BE2C (cell line): ENCODE data around the gene TYMP.

Experiments
- DNase-seq: peaks from one replicate; pipeline ENCODE4 v3.0.0-alpha.2; 2020
- H3K27me3 ChIP-seq: fragments of 250-450 bp; sonication (Bioruptor Pico); 2 replicates; pipeline ENCODE4 v1.5.1; 2020; ENCODE audit warnings: mild to moderate bottlenecking
- H3K36me3 ChIP-seq: fragments of 250-450 bp; sonication (Bioruptor Pico); 2 replicates; pipeline ENCODE4 v1.5.1; 2020; ENCODE audit warnings: mild to moderate bottlenecking
- H3K4me1 ChIP-seq: fragments of 250-450 bp; sonication (Bioruptor Pico); 2 replicates; pipeline ENCODE4 v1.5.1; 2020
- H3K4me3 ChIP-seq: 2 replicates; pipeline ENCODE4 v1.5.1; 2011; ENCODE audit warnings: low read depth, low read length
- H3K9me3 ChIP-seq: fragments of 250-450 bp; sonication (Bioruptor Pico); 2 replicates; pipeline ENCODE4 v1.5.1; 2020
- CTCF ChIP-seq: IDR thresholded peaks from 2 replicates; pipeline ENCODE4 v1.5.1; 2012; ENCODE audit warnings: mild to moderate bottlenecking, low read depth, low read length

The TYMP gene

DNA sequence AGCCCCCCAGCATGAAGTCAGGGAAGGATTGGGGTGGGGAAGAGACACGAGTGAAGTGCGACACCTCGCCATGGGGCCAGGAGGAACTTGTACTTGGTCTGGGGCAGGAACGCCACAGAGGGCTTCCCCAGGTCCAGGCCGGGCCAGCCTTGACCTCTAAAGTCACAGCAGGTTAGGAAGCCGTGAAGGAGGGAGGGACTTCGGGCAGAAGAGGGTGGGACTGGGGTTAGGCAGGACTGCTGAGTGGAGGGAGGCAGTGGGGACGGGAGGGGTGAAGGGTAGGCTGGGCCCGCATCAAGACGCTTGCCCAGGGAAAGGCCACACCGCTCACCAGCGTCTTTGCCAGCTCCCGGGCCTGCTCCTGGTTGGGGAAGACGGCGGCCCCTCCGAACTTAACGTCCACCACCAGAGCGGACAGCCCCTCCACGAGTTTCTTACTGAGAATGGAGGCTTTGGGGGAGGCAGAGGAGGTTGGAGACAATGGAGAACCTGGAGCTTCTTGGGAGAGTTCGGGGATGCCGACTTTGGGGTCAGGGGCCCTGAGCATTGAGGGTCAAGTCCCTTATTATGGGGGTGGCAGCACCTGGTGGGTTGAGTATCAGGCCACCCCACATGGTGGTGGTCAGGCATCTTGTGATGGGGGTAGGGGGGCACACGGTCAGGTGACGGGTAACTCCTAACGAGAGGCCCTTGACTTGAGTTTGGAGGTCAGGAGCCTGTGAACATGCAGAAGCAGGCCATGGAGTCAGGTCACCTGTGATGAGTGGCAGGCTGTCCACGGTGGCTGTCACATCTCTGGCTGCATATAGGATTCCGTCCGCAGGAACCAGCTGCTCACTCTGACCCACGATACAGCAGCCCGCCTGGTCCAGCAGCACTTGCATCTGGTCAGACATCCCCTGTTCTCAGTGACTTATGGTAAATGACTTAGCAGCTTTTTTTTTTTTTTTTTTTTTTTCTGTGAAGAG is 2.7 kb downstream of the TYMP start:
- no peak for TF ChIP-seq CTCF
- Histone ChIP-seq H3K4me3 (peak overlapping the region; percentile 85), H3K9me3 (peaks cover 5% of the 10 kb centered on the region; the same call in 1 of the 2 replicates), H3K4me1 (peaks cover 17% of the 10 kb centered on the region), H3K36me3 (peaks cover 17% of the 10 kb centered on the region), H3K27me3 (peaks cover 30% of the 10 kb centered on the region)
- DNase-seq = peak; percentile 66

DNA sequence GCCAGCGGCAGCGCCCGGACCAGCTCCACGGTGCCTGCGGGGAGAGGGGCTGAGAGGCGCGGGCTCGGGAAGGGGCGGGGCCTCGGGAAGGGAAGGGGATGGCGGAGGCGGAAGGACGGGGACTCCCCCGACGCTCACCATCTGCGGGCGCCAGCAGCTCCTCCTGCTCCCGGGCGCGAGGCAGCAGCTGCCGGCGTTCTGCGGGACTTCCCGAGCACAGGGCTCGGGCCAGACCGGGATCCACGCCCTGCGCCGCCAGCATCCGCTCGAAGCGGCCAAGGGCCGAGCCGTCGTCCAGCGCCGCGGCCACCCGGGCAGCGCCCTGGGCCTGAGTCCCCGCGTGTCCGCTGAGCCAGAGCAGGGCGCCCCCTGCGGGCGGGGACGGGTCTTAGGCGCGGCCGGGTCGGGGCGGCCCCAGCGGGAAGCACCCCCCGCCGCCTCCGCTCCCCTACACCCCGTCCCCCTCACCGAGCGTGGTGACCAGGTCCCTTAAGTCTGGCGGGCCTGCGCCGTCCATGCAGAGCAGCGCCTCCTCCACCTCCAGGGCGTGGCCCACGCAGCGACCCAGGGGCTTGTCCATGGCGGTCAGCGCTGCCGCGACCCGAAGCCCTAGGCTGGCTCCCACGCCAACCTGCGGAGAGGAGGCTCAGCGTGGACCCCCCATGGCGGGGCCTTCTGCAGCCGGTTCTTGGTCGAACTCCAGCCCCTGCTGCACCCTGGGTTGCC is 3.5 kb downstream of the TYMP start:
- peaks cover 24% of the 10 kb centered on the region for H3K36me3 ChIP-seq
- TF ChIP-seq CTCF = peak; percentile 40; the same call in 1 of the 2 replicates
- peaks cover 22% of the 10 kb centered on the region for H3K27me3 ChIP-seq
- H3K4me1 ChIP-seq = peaks cover 17% of the 10 kb centered on the region
- peak overlapping the region; percentile 85 for H3K4me3 ChIP-seq
- DNase-seq = peak; percentile 91
- H3K9me3 ChIP-seq = peaks cover 5% of the 10 kb centered on the region; the same call in 1 of the 2 replicates

DNA sequence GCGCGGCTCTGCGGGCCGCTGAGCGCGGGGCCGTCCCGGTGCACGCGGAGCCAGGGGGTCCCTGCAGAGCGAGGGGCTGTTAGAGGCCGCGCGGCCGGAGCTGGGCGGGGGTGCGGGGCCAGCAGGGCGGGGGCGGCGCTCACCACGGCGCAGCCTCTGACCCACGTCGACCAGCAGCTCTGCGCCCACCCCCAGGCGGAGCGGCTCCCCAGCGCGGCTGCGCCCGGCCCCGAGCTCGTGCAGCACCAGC is 4.0 kb downstream of the TYMP start:
- peaks cover 17% of the 10 kb centered on the region for H3K27me3 ChIP-seq
- H3K4me1 ChIP-seq = peaks cover 13% of the 10 kb centered on the region; the same call in 1 of the 2 replicates
- peak overlapping the region; percentile 85 for H3K4me3 ChIP-seq
- peaks cover 28% of the 10 kb centered on the region for H3K36me3 ChIP-seq
- no peak for DNase-seq
- TF ChIP-seq CTCF = no peak
- peaks cover 5% of the 10 kb centered on the region; the same call in 1 of the 2 replicates for H3K9me3 ChIP-seq

GRCh38 chr22:50525104-50525857 is 4.5 kb downstream of the TYMP start, which contains the start of gene SCO2:
TSS of gene SCO2 (minus strand) at chr22:50525598. CDS start at chr22:50524411, 1,187 bp downstream.
- Histone ChIP-seq H3K4me1 (peaks cover 13% of the 10 kb centered on the region; the same call in 1 of the 2 replicates), H3K4me3 (peak within 1 kb of the TSS; percentile 85), H3K9me3 (peaks cover 3% of the 10 kb centered on the region; the same call in 1 of the 2 replicates), H3K27me3 (peaks cover 12% of the 10 kb centered on the region), H3K36me3 (peaks cover 30% of the 10 kb centered on the region)
- peak; percentile 99 for DNase-seq
- peak; percentile 52 for TF ChIP-seq CTCF

DNA sequence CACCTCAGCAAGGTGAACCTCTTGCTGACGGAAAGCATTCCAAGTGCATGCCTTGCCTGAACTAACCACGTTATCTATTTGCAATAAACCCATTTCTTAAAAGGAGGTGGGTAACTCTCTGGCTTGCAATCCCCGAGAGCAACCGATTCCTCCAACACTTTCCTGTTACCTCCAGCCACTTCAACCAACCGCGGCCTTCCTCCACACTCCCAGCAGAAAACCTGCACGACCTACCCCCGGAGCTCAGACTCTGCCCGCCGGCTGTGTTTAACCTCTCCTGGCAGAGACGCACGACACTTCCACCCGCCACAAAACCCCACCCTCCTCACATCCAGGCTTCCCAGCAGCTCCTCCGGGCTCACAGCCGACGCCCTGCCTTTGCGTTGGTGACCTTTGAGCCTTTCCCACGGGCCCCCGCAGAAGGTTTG is 5.1 kb downstream of the TYMP start:
- DNase-seq = no peak
- H3K4me1 ChIP-seq = peaks cover 13% of the 10 kb centered on the region; the same call in 1 of the 2 replicates

More for the DNA sequence above, 5.1 kb downstream of the TYMP start:
- H3K9me3 ChIP-seq = no peaks in the 10 kb centered on the region
- TF ChIP-seq CTCF = no peak
- peaks cover 6% of the 10 kb centered on the region for H3K27me3 ChIP-seq
- H3K4me3 ChIP-seq = peak overlapping the region; percentile 85
- peaks cover 35% of the 10 kb centered on the region for H3K36me3 ChIP-seq
